Esophagus muscularis mucosa (tissue), 4 donors: ENCODE data around the gene SUFU. TPM values are rescaled to one million over a fixed set of nuclear protein-coding genes. Genes with fewer than 3 reads are reported as not detected.

ENCODE experiments used
- DNase-seq: peaks from one replicate; pipeline ENCODE4 v3.0.0-alpha.2; 2017; ENCODE audit errors: extremely low spot score
- H3K27ac ChIP-seq, 4 donors: fragments of 200-600 bp; sonication (generic); replicated peaks in 1 of 4; 1 replicate in 3 of 4; 2 replicates in 1 of 4; pipeline ENCODE4 v1.5.1; 2016 to 2019; ENCODE audit warnings: mild to moderate bottlenecking in 1 of 4
- H3K27me3 ChIP-seq, 4 donors: fragments of 200-600 bp; sonication (generic); one replicate each; pipeline versions ENCODE4 v1.5.1 to v1.6.0; 2016 to 2019
- H3K36me3 ChIP-seq, 4 donors: fragments of 200-600 bp; sonication (generic); one replicate each; pipeline ENCODE4 v1.5.1; 2016 to 2019
- H3K4me1 ChIP-seq, 4 donors: fragments of 200-600 bp; sonication (generic); one replicate each; pipeline ENCODE4 v1.5.1; 2016 to 2019
- H3K4me3 ChIP-seq, 4 donors: fragments of 200-600 bp; sonication (generic); 1 replicate in 2 of 4; 2 replicates in 2 of 4; pipeline ENCODE4 v1.5.1; 2016 to 2019; ENCODE audit warnings: mild to moderate bottlenecking in 4 of 4, moderate library complexity in 1 of 4
- H3K9me3 ChIP-seq, 4 donors: fragments of 200-600 bp; sonication (generic); 1 replicate in 3 of 4; 2 replicates in 1 of 4; pipeline ENCODE4 v1.5.1; 2016 to 2019
- EP300 ChIP-seq: sonication (generic); formaldehyde crosslinking; IDR thresholded peaks from one replicate; pipeline ENCODE4 v1.6.1; 2017; ENCODE audit warnings: antibody characterized with exemption
- POLR2A ChIP-seq: fragments of 450-650 bp; IDR thresholded peaks from one replicate; pipeline ENCODE4 v1.6.1; 2017; ENCODE audit warnings: antibody characterized with exemption, moderate library complexity, mild to moderate bottlenecking, low read depth
- POLR2AphosphoS5 ChIP-seq, 2 donors: sonication (generic); formaldehyde crosslinking; IDR thresholded peaks; one replicate each; pipeline ENCODE4 v1.6.1; 2017; ENCODE audit warnings: antibody characterized with exemption in 2 of 2
- WGBS: methylation state at CpG from one replicate; pipeline ENCODE4 v1.1.5; 2018; 5-methylcytosine and 5-hydroxymethylcytosine counted together
- intact Hi-C: fragments of 100-400 bp; cut with DNase I; formaldehyde crosslinking; loops from one replicate; pipeline ENCODE4 v1.15.1; 2023
- total RNA-seq, 4 donors: library from RNA; depleted of rRNA; stranded (reverse); fragments of >200 nt; gene quantifications; one replicate each; pipeline versions ENCODE4 v1.1.0 to v1.2.1, GENCODE V29; 2016
- TF ChIP-seq, protein P1 (sequence below), 3 experiments: fragments of 200-600 bp in 2 of 3; fragments of 450-650 bp in 1 of 3; sonication (generic) in 2 of 3; IDR thresholded peaks; one replicate each; pipeline ENCODE4 v1.5.1; 2017 to 2019; ENCODE audit warnings: antibody characterized with exemption in 3 of 3, mild to moderate bottlenecking in 2 of 3, moderate library complexity in 1 of 3

The SUFU gene
- total RNA-seq, 4 donors from 2014 or later, result 5.0 to 11.7 (median 10.1) TPM

DNA sequence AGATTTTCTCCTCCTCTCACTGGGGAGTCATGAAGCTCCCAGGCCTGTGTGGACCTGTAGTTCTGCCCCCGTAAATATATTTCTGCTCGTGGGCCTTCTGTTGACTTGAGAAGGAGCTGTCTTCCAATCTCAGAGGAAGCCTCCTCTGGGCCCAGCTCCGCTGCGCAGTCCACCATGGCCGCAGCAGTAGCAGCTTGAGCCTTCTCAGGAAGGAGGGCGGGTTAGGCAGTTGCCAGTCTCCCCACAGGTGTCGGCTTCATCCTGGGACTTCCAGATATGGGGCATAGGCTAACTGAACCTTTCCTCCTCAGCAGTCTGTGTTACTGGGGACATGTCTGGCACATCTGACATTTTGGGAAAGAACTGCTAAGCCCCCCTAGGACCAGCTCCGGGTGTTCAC, 77.6 kb downstream of the SUFU start:
- DNase-seq, result no peak
- WGBS, result 83% methylated on average over 8 of the region's 8 CpGs
- H3K9me3 ChIP-seq, result no peaks in the 10 kb centered on the region
- intact Hi-C loops, result loop anchor here (5.0 kb wide), 1 partner anchor 189 kb away; no protein-coding TSS in a partner anchor
- TF ChIP-seq POLR2A, result no peak
- TF ChIP-seq POLR2AphosphoS5 (IDR thresholded peaks at IDR 0.05), result no peak
- no peak overlapping the region for H3K4me3 ChIP-seq
- peaks cover 5 to 47% (median 38%) of the 10 kb centered on the region in 4 donors for H3K4me1 ChIP-seq
- H3K36me3 ChIP-seq, result no peaks in the 10 kb centered on the region
- H3K27ac ChIP-seq, result no peak overlapping the region
- H3K27me3 ChIP-seq, result no peaks in the 10 kb centered on the region

DNA sequence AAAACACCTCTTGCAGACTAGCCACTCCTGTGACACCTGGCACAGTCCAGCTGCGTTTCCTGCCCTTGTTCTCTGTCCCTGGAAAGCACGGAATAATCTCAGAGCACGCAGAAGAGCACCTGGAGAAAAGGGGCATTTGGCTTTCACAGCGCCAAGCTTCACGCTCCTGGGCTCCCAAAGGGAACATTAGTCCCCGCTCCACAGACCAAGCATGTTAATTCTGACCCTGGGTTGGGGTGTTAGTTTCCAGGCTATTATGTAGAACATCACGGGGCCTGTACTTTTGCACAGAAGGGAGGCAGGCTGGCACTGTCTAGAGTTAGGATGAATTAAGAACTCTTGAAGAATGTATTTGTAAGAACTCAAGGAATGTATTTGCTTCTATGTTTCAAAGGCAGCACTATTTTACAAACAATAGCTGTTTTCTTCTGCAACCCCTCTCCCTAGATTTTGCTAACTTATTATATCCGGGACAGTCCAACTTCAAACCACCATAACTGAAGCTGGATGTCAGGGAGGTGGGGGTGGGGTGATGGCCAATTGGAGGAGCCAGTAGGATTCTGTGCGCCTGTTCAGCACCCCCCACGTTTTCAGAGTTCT, 78.3 kb downstream of the SUFU start:
- Histone ChIP-seq H3K4me3 (no peak overlapping the region), H3K36me3 (no peaks in the 10 kb centered on the region), H3K27ac (peak overlapping the region in 1 of 4 donors; percentile 5), H3K27me3 (no peaks in the 10 kb centered on the region), H3K4me1 (peaks cover 5 to 47% (median 38%) of the 10 kb centered on the region in 4 donors), H3K9me3 (no peaks in the 10 kb centered on the region)
- WGBS, result 74% methylated on average over 10 of the region's 10 CpGs
- intact Hi-C loops, result loop anchor here (2.0 to 5.0 kb wide), 2 partner anchors 73 to 190 kb away; no protein-coding TSS in a partner anchor
- TF ChIP-seq POLR2AphosphoS5 (IDR thresholded peaks at IDR 0.05), result no peak
- TF ChIP-seq POLR2A, result no peak
- TF ChIP-seq, protein P1, sequence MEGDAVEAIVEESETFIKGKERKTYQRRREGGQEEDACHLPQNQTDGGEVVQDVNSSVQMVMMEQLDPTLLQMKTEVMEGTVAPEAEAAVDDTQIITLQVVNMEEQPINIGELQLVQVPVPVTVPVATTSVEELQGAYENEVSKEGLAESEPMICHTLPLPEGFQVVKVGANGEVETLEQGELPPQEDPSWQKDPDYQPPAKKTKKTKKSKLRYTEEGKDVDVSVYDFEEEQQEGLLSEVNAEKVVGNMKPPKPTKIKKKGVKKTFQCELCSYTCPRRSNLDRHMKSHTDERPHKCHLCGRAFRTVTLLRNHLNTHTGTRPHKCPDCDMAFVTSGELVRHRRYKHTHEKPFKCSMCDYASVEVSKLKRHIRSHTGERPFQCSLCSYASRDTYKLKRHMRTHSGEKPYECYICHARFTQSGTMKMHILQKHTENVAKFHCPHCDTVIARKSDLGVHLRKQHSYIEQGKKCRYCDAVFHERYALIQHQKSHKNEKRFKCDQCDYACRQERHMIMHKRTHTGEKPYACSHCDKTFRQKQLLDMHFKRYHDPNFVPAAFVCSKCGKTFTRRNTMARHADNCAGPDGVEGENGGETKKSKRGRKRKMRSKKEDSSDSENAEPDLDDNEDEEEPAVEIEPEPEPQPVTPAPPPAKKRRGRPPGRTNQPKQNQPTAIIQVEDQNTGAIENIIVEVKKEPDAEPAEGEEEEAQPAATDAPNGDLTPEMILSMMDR (IDR thresholded peaks at IDR 0.05), result no peak
- no peak for TF ChIP-seq EP300
- no peak for DNase-seq

DNA sequence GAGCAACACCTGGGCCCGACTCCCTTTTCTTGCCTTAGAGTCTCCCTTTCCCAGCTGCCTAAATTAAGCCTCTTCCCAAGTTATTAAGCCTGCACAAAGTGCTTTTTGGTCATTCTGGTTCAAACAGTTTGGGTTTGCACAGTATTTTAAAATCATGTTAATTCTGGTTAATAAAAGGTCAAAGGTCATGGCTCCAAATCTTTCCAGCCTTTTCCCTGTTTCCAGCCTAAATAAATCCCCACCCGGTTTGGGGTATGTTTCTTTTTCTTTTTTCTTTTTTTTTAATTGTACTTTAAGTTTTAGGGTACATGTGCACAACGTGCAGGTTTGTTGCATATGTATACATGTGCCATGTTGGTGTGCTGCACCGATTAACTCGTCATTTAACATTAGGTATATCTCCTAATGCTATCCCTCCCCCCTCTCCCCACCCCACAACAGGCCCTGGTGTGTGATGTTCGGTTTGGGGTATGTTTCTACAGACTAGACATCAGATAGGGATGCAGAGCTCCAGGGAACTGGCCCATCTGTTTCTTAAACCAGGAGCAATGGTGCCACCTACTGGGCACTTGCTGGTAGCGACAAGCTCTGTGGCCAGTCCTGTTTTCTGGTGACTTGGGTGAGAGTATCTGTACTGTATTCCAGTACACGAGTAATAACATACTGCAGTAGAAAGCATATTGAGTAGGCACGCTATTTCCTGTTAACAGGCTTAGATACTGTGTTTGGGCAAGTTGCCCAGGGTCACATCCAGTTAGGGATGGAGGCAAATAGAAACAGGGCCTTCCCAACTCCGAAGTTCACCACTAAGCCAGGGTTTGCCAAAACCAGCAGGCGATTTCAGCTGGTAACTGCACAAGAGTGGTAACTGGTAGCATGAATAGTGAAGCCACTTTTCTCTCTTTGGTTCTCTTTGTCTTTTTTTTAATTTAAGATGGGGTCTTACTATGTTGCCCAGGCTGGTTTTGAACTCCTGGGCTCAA, 80.0 kb downstream of the SUFU start:
- peak; percentile 96 for DNase-seq
- peaks cover 5 to 47% (median 36%) of the 10 kb centered on the region in 4 donors for H3K4me1 ChIP-seq
- TF ChIP-seq, protein P1 (IDR thresholded peaks at IDR 0.05), result peak; percentile 84 to 89 (median 87)
- TF ChIP-seq POLR2AphosphoS5 (IDR thresholded peaks at IDR 0.05) (peak in 1 of 2 donors; percentile 56), POLR2A (no peak)

DNA sequence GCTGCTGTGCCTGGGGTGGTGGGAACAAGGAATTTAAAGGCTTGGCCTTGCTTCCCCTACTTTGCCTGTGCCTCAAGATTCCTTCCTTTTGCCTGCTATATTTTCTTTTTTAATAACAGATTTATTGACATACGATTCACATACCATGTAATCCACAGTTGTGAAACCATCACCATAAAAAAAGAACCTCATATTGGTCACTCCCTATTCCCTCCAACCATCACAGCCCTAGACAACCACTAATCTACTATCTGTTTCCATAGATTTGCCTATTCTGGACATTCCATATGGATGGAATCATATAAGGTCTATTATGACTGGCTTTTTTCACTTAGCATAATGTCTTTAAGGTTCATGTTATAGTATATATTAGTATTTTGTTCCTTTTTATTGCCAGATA, 81.3 kb downstream of the SUFU start:
- H3K4me1 ChIP-seq, result peaks cover 0 to 36% (median 24%) of the 10 kb centered on the region in 4 donors
- WGBS, result 70% methylated on average over 1 of the region's 1 CpG
- no peaks in the 10 kb centered on the region for H3K9me3 ChIP-seq
- intact Hi-C loops, result no loop called here
- TF ChIP-seq, protein P1 (IDR thresholded peaks at IDR 0.05), result no peak
- no peak overlapping the region for H3K27ac ChIP-seq
- no peak for DNase-seq
- H3K27me3 ChIP-seq, result no peaks in the 10 kb centered on the region
- no peak overlapping the region for H3K4me3 ChIP-seq
- H3K36me3 ChIP-seq, result no peaks in the 10 kb centered on the region

More for the DNA sequence above, 80.0 kb downstream of the SUFU start:
- Histone ChIP-seq H3K27ac (no peak overlapping the region), H3K27me3 (no peaks in the 10 kb centered on the region), H3K9me3 (no peaks in the 10 kb centered on the region), H3K4me3 (no peak overlapping the region), H3K36me3 (no peaks in the 10 kb centered on the region)
- intact Hi-C loops, result loop anchor here (2.0 to 5.0 kb wide), 2 partner anchors 75 to 191 kb away; no protein-coding TSS in a partner anchor
- 35% methylated on average over 11 of the region's 11 CpGs for WGBS

DNA sequence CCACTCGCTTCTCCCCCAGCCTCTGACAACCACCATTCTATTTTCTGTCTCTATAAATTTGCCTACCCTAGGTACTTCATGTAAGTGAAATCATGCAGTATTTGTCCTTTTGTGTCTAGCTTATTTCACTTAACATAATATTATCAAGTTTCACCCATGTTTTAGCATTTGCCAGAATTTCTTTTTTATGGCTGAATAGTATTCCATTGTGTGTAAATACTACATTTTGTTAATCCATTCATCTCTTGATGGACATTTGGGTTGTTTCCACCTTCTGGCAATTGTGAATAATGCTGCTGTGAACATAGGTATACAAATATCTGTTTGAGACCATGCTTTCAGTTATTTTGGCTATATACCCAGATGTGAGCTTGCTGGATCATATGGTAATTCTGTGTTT, 83.1 kb downstream of the SUFU start:
- no peak overlapping the region for H3K27ac ChIP-seq
- WGBS, result 97% methylated on average over 1 of the region's 1 CpG
- H3K27me3 ChIP-seq, result no peaks in the 10 kb centered on the region
- H3K4me3 ChIP-seq, result no peak overlapping the region
- intact Hi-C loops, result no loop called here
- no peaks in the 10 kb centered on the region for H3K36me3 ChIP-seq
- no peak for TF ChIP-seq EP300
- no peak for TF ChIP-seq POLR2A
- TF ChIP-seq, protein P1 (IDR thresholded peaks at IDR 0.05), result no peak
- no peak for TF ChIP-seq POLR2AphosphoS5 (IDR thresholded peaks at IDR 0.05)
- peaks cover 0 to 18% (median 13%) of the 10 kb centered on the region in 4 donors for H3K4me1 ChIP-seq
- no peaks in the 10 kb centered on the region for H3K9me3 ChIP-seq
- DNase-seq, result no peak
